SJSA1 (cell line): ENCODE data around the gene AKAP6. TPM values are rescaled to one million over a fixed set of nuclear protein-coding genes. Genes with fewer than 3 reads are reported as not detected.

Experiments
- DNase-seq, 2 experiments: peaks; one replicate each; pipeline ENCODE4 v3.0.0-alpha.2; 2015 to 2020; ENCODE audit warnings: low spot score in 2 of 2, low read depth in 1 of 2
- H3K27ac ChIP-seq: fragments of 250-450 bp; sonication (Bioruptor Pico); 2 replicates; pipeline ENCODE4 v1.5.1; 2020; ENCODE audit warnings: mild to moderate bottlenecking, moderate library complexity
- H3K27me3 ChIP-seq: fragments of 250-450 bp; sonication (Bioruptor Pico); replicated peaks from 2 replicates; pipeline ENCODE4 v1.5.1; 2020; ENCODE audit warnings: mild to moderate bottlenecking, moderate library complexity
- H3K36me3 ChIP-seq: fragments of 250-450 bp; sonication (Bioruptor Pico); 2 replicates; pipeline ENCODE4 v1.5.1; 2020; ENCODE audit warnings: mild to moderate bottlenecking
- H3K4me1 ChIP-seq: fragments of 250-450 bp; sonication (Bioruptor Pico); replicated peaks from 2 replicates; pipeline ENCODE4 v1.6.1; 2021; ENCODE audit warnings: mild to moderate bottlenecking
- H3K4me3 ChIP-seq: fragments of 250-450 bp; sonication (Bioruptor Pico); 2 replicates; pipeline ENCODE4 v1.5.1; 2020; ENCODE audit warnings: mild to moderate bottlenecking
- H3K9me3 ChIP-seq: fragments of 250-450 bp; sonication (Bioruptor Pico); replicated peaks from 2 replicates; pipeline ENCODE4 v1.5.1; 2020; ENCODE audit warnings: mild to moderate bottlenecking
- total RNA-seq: library from RNA; depleted of rRNA; stranded (reverse); fragments of >200 nt; shearing (Covaris generic); gene quantifications from 2 replicates; pipeline ENCODE4 v1.2.3, GENCODE V29; 2014; rRNA removed

AKAP6 gene
- total RNA-seq, result 3.8 and 4.1 TPM in 2 replicates

- no peaks in the 10 kb centered on the region for H3K27me3 ChIP-seq
- no peaks in the 10 kb centered on the region for H3K4me1 ChIP-seq
- DNase-seq, result no peak
- no peaks in the 10 kb centered on the region for H3K9me3 ChIP-seq
- no peak within 1 kb of the TSS for H3K27ac ChIP-seq
- no peaks in the 10 kb centered on the region for H3K36me3 ChIP-seq
- no peak within 1 kb of the TSS for H3K4me3 ChIP-seq
Measured at GRCh38 chr14:32329146-32329545, at the start of gene AKAP6. AKAP6 (plus strand) TSS chr14:32329298; CDS start chr14:32433494, 104,196 bp downstream.

GRCh38 chr14:32286602-32287001 is 42.5 kb upstream of the AKAP6 start:
- H3K36me3 ChIP-seq, result no peaks in the 10 kb centered on the region
- no peaks in the 10 kb centered on the region for H3K27me3 ChIP-seq
- H3K27ac ChIP-seq, result no peak overlapping the region
- DNase-seq, result no peak
- no peaks in the 10 kb centered on the region for H3K4me1 ChIP-seq
- H3K9me3 ChIP-seq, result no peaks in the 10 kb centered on the region
- H3K4me3 ChIP-seq, result no peak overlapping the region

GRCh38 chr14:32296366-32296765 is 32.7 kb upstream of the AKAP6 start:
- Histone ChIP-seq H3K4me1 (no peaks in the 10 kb centered on the region), H3K9me3 (no peaks in the 10 kb centered on the region), H3K36me3 (no peaks in the 10 kb centered on the region), H3K27me3 (no peaks in the 10 kb centered on the region), H3K27ac (no peak overlapping the region), H3K4me3 (no peak overlapping the region)
- DNase-seq, result no peak

GRCh38 chr14:32298346-32298745 is 30.8 kb upstream of the AKAP6 start:
- Histone ChIP-seq H3K4me3 (no peak overlapping the region), H3K27ac (no peak overlapping the region), H3K9me3 (no peaks in the 10 kb centered on the region), H3K27me3 (no peaks in the 10 kb centered on the region), H3K36me3 (no peaks in the 10 kb centered on the region), H3K4me1 (no peaks in the 10 kb centered on the region)
- DNase-seq, result no peak

DNA sequence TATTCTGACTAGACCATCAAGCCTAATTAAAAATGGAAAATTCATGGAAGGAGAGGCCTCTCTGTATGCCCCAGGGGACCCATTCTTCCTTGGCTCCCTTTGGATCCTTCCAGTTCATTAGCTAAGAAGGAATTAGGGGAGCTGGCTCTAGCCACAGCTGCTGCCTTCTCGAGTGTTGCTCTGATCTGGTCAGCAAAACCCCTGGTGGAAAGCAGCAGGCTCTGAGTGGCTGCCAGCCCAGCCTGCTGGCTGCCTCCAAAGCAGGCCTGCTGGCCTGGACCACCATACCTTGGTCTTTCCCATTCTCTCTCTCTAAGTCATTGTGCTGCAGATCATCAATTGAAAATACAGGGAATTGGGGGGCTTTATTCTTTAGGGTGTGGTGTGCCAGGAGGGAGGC is 29.0 kb upstream of the AKAP6 start:
- H3K4me3 ChIP-seq, result no peak overlapping the region
- no peaks in the 10 kb centered on the region for H3K36me3 ChIP-seq
- no peak for DNase-seq
- no peak overlapping the region for H3K27ac ChIP-seq
- H3K9me3 ChIP-seq, result no peaks in the 10 kb centered on the region
- no peaks in the 10 kb centered on the region for H3K27me3 ChIP-seq
- H3K4me1 ChIP-seq, result no peaks in the 10 kb centered on the region

GRCh38 chr14:32303865-32304264 is 25.2 kb upstream of the AKAP6 start:
- Histone ChIP-seq H3K36me3 (no peaks in the 10 kb centered on the region), H3K9me3 (no peaks in the 10 kb centered on the region), H3K4me1 (no peaks in the 10 kb centered on the region), H3K27ac (no peak overlapping the region), H3K4me3 (no peak overlapping the region), H3K27me3 (no peaks in the 10 kb centered on the region)
- no peak for DNase-seq

DNA sequence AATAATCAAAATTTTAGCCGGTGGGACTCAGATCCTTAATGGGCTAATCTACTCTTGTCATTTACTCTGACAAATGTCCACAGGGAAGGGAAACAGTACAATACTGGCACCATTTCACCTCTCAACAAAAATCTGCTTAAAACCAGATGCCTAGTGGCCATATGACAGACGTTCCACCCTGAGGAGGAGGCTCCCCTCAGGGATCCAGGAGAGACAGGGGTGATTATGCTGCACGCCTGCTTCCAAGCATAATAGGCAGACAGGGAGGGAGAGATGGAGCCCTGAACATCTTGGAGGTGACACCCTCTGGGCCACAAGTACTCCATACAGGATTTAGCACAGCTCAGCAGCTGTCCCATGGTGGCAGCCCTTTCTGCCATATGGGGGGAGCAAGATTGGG is 24.8 kb upstream of the AKAP6 start:
- H3K27ac ChIP-seq, result no peak overlapping the region
- no peak overlapping the region for H3K4me3 ChIP-seq
- no peaks in the 10 kb centered on the region for H3K36me3 ChIP-seq

GRCh38 chr14:32306549-32306948 is 22.5 kb upstream of the AKAP6 start:
- Histone ChIP-seq H3K9me3 (no peaks in the 10 kb centered on the region), H3K27ac (no peak overlapping the region), H3K4me1 (no peaks in the 10 kb centered on the region), H3K27me3 (no peaks in the 10 kb centered on the region), H3K36me3 (no peaks in the 10 kb centered on the region), H3K4me3 (no peak overlapping the region)
- no peak for DNase-seq

More for the DNA sequence above, 24.8 kb upstream of the AKAP6 start:
- H3K4me1 ChIP-seq, result no peaks in the 10 kb centered on the region
- no peak for DNase-seq
- no peaks in the 10 kb centered on the region for H3K9me3 ChIP-seq
- no peaks in the 10 kb centered on the region for H3K27me3 ChIP-seq

DNA sequence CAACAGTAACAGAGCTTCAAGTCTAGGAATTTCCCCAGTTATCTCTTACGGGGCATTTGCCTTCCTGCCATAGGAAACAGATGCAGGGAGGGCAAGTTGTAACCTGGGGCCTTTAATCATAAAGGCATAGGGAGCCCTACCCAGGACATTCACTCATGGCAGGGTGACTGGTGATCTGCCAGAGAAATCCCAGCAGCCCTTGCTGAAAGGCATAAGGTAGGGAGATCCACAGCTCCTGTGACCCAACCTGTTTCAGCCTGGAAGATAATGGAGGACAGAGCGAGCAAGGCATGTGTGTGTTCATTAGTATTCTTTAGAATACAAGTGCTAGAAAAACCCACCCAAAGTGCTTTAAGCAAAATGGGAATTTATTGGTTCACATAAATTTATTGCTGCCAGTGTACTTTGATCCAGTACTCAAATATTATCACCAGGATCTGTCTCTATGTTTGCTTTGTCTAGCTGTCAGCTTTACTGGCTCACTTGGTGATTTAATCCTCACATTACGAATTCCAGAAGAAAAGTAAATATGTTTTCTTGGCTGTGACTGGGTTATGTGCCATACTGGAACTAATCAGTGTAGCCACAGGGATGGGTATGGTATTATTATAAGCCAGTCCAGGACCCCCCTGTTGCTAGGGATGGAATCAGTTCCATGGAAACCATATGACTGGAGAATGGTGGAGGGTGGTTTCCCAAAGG is 21.1 kb upstream of the AKAP6 start:
- no peaks in the 10 kb centered on the region for H3K9me3 ChIP-seq
- no peaks in the 10 kb centered on the region for H3K36me3 ChIP-seq
- no peaks in the 10 kb centered on the region for H3K4me1 ChIP-seq
- H3K4me3 ChIP-seq, result no peak overlapping the region
- no peak for DNase-seq
- no peaks in the 10 kb centered on the region for H3K27me3 ChIP-seq
- no peak overlapping the region for H3K27ac ChIP-seq

- Histone ChIP-seq H3K27ac (no peak overlapping the region), H3K27me3 (no peaks in the 10 kb centered on the region), H3K4me1 (no peaks in the 10 kb centered on the region), H3K4me3 (no peak overlapping the region), H3K36me3 (no peaks in the 10 kb centered on the region), H3K9me3 (no peaks in the 10 kb centered on the region)
- no peak for DNase-seq
Measured at GRCh38 chr14:32310876-32311275, 18.2 kb upstream of the AKAP6 start.

DNA sequence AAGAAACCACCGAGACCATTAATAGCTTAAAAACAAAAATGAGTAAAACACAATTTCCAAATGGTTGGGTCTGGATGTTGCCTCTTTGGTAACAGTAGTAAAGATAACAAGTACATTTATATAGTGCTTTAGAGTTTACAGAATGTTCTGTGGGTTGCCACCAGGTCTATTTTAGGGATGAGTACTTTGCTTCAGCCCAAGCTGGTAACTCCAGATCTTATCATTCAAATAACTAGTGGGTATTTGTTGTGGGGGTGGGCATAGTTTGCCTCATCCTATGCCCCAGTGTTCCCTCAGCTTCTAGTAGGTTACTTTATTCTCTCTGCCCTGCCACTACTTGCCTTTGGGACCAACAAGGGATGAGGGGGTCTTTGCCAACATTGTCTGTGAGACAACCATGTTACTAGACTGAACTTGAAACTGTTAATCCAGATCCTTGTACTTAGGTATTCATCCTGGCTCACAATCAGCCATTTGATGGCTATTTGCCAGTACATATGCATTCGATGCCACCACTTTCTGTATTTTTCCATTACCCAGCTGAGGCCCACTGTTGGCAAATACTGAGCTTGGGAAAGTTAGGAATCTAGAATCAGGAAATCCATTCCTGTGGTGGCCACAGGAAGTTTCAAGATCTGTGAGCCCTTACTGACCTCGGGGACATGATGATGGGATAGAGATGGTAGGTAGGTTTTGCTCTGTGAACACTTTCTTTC is 17.6 kb upstream of the AKAP6 start:
- Histone ChIP-seq H3K4me1 (no peaks in the 10 kb centered on the region), H3K27ac (no peak overlapping the region), H3K9me3 (no peaks in the 10 kb centered on the region), H3K36me3 (no peaks in the 10 kb centered on the region), H3K4me3 (no peak overlapping the region), H3K27me3 (no peaks in the 10 kb centered on the region)
- DNase-seq, result no peak

DNA sequence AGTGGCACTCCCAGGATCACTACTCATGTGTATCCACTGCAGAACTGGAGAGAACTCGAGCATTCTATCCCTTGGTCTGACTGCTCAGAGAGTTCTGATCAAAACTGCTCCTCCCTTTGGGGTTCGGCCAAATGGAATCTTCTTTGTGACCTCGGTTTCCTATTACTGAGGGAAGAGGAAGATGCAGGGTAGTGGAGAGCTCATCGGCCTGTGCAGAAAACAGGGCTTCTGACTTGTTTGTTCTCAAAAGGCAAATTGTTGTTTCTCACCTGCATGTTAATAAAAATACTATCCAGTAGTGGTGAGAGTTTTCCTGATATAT is 17.1 kb upstream of the AKAP6 start:
- H3K27me3 ChIP-seq, result 0 out of 2 replicates have a peak, but pooled peaks cover 2% of the 10 kb centered on the region
- DNase-seq, result no peak
- H3K4me3 ChIP-seq, result no peak overlapping the region
- H3K4me1 ChIP-seq, result no peaks in the 10 kb centered on the region
- H3K9me3 ChIP-seq, result no peaks in the 10 kb centered on the region
- no peaks in the 10 kb centered on the region for H3K36me3 ChIP-seq
- H3K27ac ChIP-seq, result no peak overlapping the region

- H3K4me3 ChIP-seq, result no peak overlapping the region
- no peaks in the 10 kb centered on the region for H3K36me3 ChIP-seq
- no peaks in the 10 kb centered on the region for H3K4me1 ChIP-seq
- H3K9me3 ChIP-seq, result no peaks in the 10 kb centered on the region
- H3K27me3 ChIP-seq, result 0 out of 2 replicates have a peak, but pooled peaks cover 3% of the 10 kb centered on the region
- no peak for DNase-seq
- H3K27ac ChIP-seq, result no peak overlapping the region
Measured at GRCh38 chr14:32313844-32314376, 15.2 kb upstream of the AKAP6 start.

- Histone ChIP-seq H3K27me3 (0 out of 2 replicates have a peak, but pooled peaks cover 3% of the 10 kb centered on the region), H3K36me3 (no peaks in the 10 kb centered on the region), H3K4me3 (no peak overlapping the region), H3K4me1 (no peaks in the 10 kb centered on the region), H3K27ac (no peak overlapping the region), H3K9me3 (no peaks in the 10 kb centered on the region; the same call in 1 of the 2 replicates)
- DNase-seq, result no peak
Measured at GRCh38 chr14:32318087-32318795, 10.9 kb upstream of the AKAP6 start.
